HFF-Myc (cell line): Measurements from ENCODE around the gene KDM8.
A peak's percentile ranks its signal among the peaks of the same experiment; 100 is the strongest.

Source experiments
- DNase-seq: peaks from one replicate; pipeline ENCODE4 v3.0.0-alpha.2; 2011; ENCODE audit warnings: low read depth; ENCODE audit errors: extremely low read depth
- H3K4me3 ChIP-seq: replicated peaks from 2 replicates; pipeline ENCODE4 v1.5.1; 2011; ENCODE audit warnings: low read depth, mild to moderate bottlenecking, control low read depth, low read length
- TF ChIP-seq, protein P1 (sequence below): IDR thresholded peaks from 2 replicates; pipeline ENCODE4 v1.5.1; 2012; ENCODE audit warnings: mild to moderate bottlenecking, low read depth, low read length, control low read depth; ENCODE audit errors: missing control alignments

Gene KDM8

GRCh38 chr16:27264151-27264550 lies 60.8 kb downstream of the KDM8 start:
- DNase-seq = no peak
- H3K4me3 ChIP-seq = no peak overlapping the region
- TF ChIP-seq, protein P1, sequence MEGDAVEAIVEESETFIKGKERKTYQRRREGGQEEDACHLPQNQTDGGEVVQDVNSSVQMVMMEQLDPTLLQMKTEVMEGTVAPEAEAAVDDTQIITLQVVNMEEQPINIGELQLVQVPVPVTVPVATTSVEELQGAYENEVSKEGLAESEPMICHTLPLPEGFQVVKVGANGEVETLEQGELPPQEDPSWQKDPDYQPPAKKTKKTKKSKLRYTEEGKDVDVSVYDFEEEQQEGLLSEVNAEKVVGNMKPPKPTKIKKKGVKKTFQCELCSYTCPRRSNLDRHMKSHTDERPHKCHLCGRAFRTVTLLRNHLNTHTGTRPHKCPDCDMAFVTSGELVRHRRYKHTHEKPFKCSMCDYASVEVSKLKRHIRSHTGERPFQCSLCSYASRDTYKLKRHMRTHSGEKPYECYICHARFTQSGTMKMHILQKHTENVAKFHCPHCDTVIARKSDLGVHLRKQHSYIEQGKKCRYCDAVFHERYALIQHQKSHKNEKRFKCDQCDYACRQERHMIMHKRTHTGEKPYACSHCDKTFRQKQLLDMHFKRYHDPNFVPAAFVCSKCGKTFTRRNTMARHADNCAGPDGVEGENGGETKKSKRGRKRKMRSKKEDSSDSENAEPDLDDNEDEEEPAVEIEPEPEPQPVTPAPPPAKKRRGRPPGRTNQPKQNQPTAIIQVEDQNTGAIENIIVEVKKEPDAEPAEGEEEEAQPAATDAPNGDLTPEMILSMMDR = no peak

DNA sequence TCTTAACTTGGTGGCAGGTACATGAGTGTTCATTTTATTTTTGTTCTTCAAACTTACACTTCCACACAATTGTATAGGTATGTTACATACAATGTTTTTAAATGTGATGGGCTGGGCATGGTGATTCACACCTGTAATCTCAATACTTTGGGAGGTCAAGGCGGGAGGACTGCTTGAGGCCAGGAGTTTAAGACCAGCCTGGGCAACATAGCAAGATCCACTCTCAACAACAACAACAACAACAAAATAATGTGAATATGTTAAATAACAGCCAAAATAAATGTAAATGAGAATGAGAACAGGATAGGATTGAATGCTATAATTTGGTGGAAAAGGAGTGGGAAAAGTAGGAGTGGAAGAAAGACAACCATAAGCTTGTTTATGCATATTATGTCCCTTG lies 62.7 kb downstream of the KDM8 start:
- TF ChIP-seq, protein P1 = no peak
- no peak overlapping the region for H3K4me3 ChIP-seq
- no peak for DNase-seq

GRCh38 chr16:27267037-27267677 lies 63.8 kb downstream of the KDM8 start:
- TF ChIP-seq, protein P1 = no peak
- DNase-seq = no peak
- no peak overlapping the region for H3K4me3 ChIP-seq

DNA sequence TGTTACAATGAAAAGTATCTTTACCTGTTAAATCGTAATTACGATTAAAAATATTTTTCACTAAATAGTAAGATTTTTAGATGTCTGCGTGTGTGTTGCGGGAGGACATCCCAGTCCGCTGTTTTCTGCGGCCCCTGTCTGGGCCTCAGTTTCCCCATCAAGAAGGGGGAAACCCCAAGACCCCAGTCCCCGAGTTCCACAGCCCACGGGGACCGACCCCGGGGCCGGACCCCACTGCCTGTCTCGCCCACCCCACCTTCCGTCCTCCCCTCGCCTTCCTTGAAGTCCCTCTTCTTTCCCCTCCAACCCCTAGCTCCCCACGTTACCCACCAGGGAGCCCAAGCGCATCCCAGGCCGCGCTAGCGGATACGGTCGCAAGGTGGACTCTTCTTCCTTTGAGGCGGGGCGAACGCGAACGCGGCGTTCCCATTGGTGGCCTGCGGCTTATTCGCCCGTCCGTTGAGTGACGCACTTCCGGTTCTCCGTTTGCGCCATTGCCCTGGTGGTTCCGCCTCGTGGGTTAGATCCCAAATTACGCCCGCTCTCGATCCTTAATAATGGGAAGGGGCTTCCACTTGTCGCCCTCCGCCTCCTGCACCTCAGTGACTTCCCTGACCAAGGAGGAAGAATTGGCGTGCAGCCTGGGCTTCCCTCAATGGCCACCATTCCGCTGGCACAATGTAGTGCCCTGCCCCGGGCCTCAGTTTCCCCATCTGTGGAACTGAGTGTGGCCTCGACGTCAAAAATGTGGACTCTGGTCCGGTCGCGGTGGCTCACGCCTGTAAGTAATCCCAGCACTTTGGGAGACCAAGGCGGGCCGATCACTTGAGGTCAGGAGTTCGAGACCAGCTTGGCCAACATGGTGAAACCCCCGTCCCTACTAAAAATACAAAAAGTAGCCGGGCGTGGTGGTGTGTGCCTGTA lies 65.3 kb downstream of the KDM8 start, which contains the start of gene NSMCE1:
Gene NSMCE1 (minus strand): TSS at position 397 of the 924 bp plus-strand sequence. CDS start 11,202 bp downstream, outside the sequence.
- TF ChIP-seq, protein P1 = no peak
- DNase-seq = peak; percentile 89
- H3K4me3 ChIP-seq = peak within 1 kb of the TSS; percentile 73

GRCh38 chr16:27269300-27270150 lies 66.2 kb downstream of the KDM8 start:
- DNase-seq = no peak
- TF ChIP-seq, protein P1 = no peak
- peak overlapping the region; percentile 73 for H3K4me3 ChIP-seq

GRCh38 chr16:27270349-27270748 lies 67.0 kb downstream of the KDM8 start:
- DNase-seq = no peak
- no peak overlapping the region for H3K4me3 ChIP-seq
- TF ChIP-seq, protein P1 = no peak
